SK-N-SH (cell line): ENCODE data around the gene PPP2R3B. TPM values are rescaled to one million over a fixed set of nuclear protein-coding genes. Genes with fewer than 3 reads are reported as not detected.
"Not testable (repeated sequence)": the region's sequence is repeated elsewhere in the genome, so short reads cannot be mapped to it uniquely, and the experiment has no call there.

ENCODE experiments used
- CTCF ChIA-PET: fragments of 300-600, 350-600 bp; formaldehyde crosslinking; extraction: SDS; loops from one replicate; lab custom pipeline; 2021; lab: Yijun Ruan, JAX
- POLR2A ChIA-PET: fragments of 350-600 bp; sonication (Branson Sonifier 250); formaldehyde crosslinking; extraction: SDS; loops from one replicate; lab custom pipeline; 2020; ENCODE audit warnings: antibody characterized with exemption, inconsistent platforms; lab: Yijun Ruan, JAX
- DNase-seq: peaks from one replicate; pipeline ENCODE4 v3.0.0; 2012
- H2AFZ ChIP-seq: fragments of 200-600 bp; sonication (generic); 2 replicates; pipeline ENCODE4 v1.8.1; 2016; ENCODE audit warnings: antibody characterized with exemption, mild to moderate bottlenecking, low read depth
- H3F3A ChIP-seq: fragments of 200-600 bp; sonication (generic); replicated peaks from 2 replicates; pipeline ENCODE3; 2016; ENCODE audit warnings: antibody characterized with exemption, mild to moderate bottlenecking; ENCODE audit not compliant: insufficient read depth
- H3K27ac ChIP-seq, 2 experiments: fragments of 200-500 bp in 1 of 2; fragments of 200-600 bp in 1 of 2; sonication (Bioruptor generic) in 1 of 2; sonication (generic), shearing (Covaris generic) in 1 of 2; 2 replicates each; pipeline versions ENCODE4 v1.5.1 to v1.6.1; 2014 to 2016; ENCODE audit warnings: low read depth in 2 of 2, inconsistent platforms in 1 of 2, low read length in 1 of 2, mild to moderate bottlenecking in 1 of 2, mixed read lengths in 1 of 2
- H3K27me3 ChIP-seq: fragments of 200-600 bp; sonication (generic), shearing (Covaris generic); 2 replicates; pipeline ENCODE4 v1.6.1; 2016; ENCODE audit warnings: mixed run types; ENCODE audit not compliant: insufficient read depth
- H3K36me3 ChIP-seq, 2 experiments: fragments of 200-500 bp in 1 of 2; fragments of 200-600 bp in 1 of 2; sonication (Bioruptor generic) in 1 of 2; sonication (generic) in 1 of 2; replicated peaks in 1 of 2; 2 replicates each; pipeline versions ENCODE3 to v1.5.1; 2014 to 2016; ENCODE audit warnings: low read length in 1 of 2, mild to moderate bottlenecking in 1 of 2; ENCODE audit not compliant: insufficient read depth in 2 of 2, control insufficient read depth in 1 of 2
- H3K4me1 ChIP-seq, 2 experiments: fragments of 200-500 bp in 1 of 2; fragments of 200-600 bp in 1 of 2; sonication (Bioruptor generic) in 1 of 2; sonication (generic), shearing (Covaris generic) in 1 of 2; 2 replicates each; pipeline versions ENCODE4 v1.5.1 to v1.6.1; 2014 to 2016; ENCODE audit warnings: low read depth in 1 of 2, low read length in 1 of 2, mixed run types in 1 of 2; ENCODE audit not compliant: insufficient read depth in 2 of 2, control insufficient read depth in 1 of 2
- H3K4me2 ChIP-seq: fragments of 200-600 bp; sonication (generic), shearing (Covaris generic); 2 replicates; pipeline ENCODE4 v1.6.1; 2017; ENCODE audit warnings: mixed run types
- H3K4me3 ChIP-seq, 2 experiments: fragments of 200-500 bp in 1 of 2; fragments of 200-600 bp in 1 of 2; sonication (Bioruptor generic) in 1 of 2; sonication (generic), shearing (Covaris generic) in 1 of 2; 2 replicates each; pipeline versions ENCODE4 v1.5.1 to v1.8.1; 2014 to 2016; ENCODE audit warnings: low read depth in 2 of 2, inconsistent platforms in 1 of 2, low read length in 1 of 2, mild to moderate bottlenecking in 1 of 2, mixed read lengths in 1 of 2, moderate library complexity in 1 of 2
- H3K79me2 ChIP-seq: fragments of 200-600 bp; sonication (generic); 2 replicates; pipeline ENCODE4 v1.8.1; 2017; ENCODE audit warnings: mild to moderate bottlenecking; ENCODE audit not compliant: insufficient read depth
- H3K9ac ChIP-seq: fragments of 200-600 bp; sonication (generic); 2 replicates; pipeline ENCODE4 v1.6.1; 2017; ENCODE audit warnings: mixed run types
- H3K9me2 ChIP-seq: fragments of 200-600 bp; sonication (generic); 2 replicates; pipeline ENCODE4 v1.6.1; 2017; ENCODE audit warnings: mixed run types
- H3K9me3 ChIP-seq: fragments of 200-600 bp; sonication (generic); 2 replicates; pipeline ENCODE4 v1.6.1; 2017; ENCODE audit warnings: mixed run types, mild to moderate bottlenecking, moderate library complexity
- H4K20me1 ChIP-seq: fragments of 200-600 bp; sonication (generic); 2 replicates; pipeline ENCODE4 v1.6.1; 2017; ENCODE audit warnings: mild to moderate bottlenecking, mixed run types; ENCODE audit not compliant: insufficient read depth
- CTCF ChIP-seq: fragments of 200-600 bp; sonication (generic); IDR thresholded peaks from 2 replicates; pipeline ENCODE4 v1.6.1; 2017; ENCODE audit warnings: antibody characterized with exemption, mild to moderate bottlenecking, moderate library complexity
- EZH2phosphoT487 ChIP-seq: fragments of 200-600 bp; sonication (generic); IDR thresholded peaks from 2 replicates; pipeline ENCODE4 v1.6.1; 2017; ENCODE audit warnings: low read depth, mixed run types, mild to moderate bottlenecking, antibody characterized with exemption, moderate library complexity, borderline replicate concordance
- FOXM1 ChIP-seq: IDR thresholded peaks from 2 replicates; pipeline ENCODE4 v1.4.0; 2012; ENCODE audit warnings: low read depth, mild to moderate bottlenecking
- MAX ChIP-seq: IDR thresholded peaks from 2 replicates; pipeline ENCODE4 v1.4.0; 2012; ENCODE audit warnings: low read depth
- NFIC ChIP-seq: IDR thresholded peaks from 2 replicates; pipeline ENCODE4 v1.4.0; 2012; ENCODE audit warnings: borderline replicate concordance
- RCOR1 ChIP-seq: fragments of 150-350 bp; IDR thresholded peaks from 2 replicates; pipeline ENCODE4 v1.6.1; 2017; ENCODE audit warnings: antibody characterized with exemption, low read length
- RXRA ChIP-seq: IDR thresholded peaks from 2 replicates; pipeline ENCODE4 v1.4.0; 2012; ENCODE audit warnings: low read depth, mild to moderate bottlenecking, borderline replicate concordance
- USF1 ChIP-seq: IDR thresholded peaks from 2 replicates; pipeline ENCODE4 v1.4.0; 2012; ENCODE audit warnings: low read depth, borderline replicate concordance
- YY1 ChIP-seq: IDR thresholded peaks from 2 replicates; pipeline ENCODE4 v1.4.0; 2012; ENCODE audit warnings: low read depth, mild to moderate bottlenecking
- ZBTB33 ChIP-seq: IDR thresholded peaks from 2 replicates; pipeline ENCODE4 v1.4.0; 2012; ENCODE audit warnings: low read depth, borderline replicate concordance
- WGBS: methylation state at CpG from one replicate; pipeline ENCODE4 v1.1.6; 2017; ENCODE audit warnings: low lambda C conversion rate; 5-methylcytosine and 5-hydroxymethylcytosine counted together
- polyA plus RNA-seq, 3 experiments: library from polyadenylated mRNA; depleted of rRNA; stranded (reverse); fragments of >200 nt; gene quantifications; 2 replicates each; pipeline ENCODE4 v1.2.3, GENCODE V29; 2012

The PPP2R3B gene
- polyA plus RNA-seq, 1 of the 3 experiments (the other 2 are of a cell fraction): 19.4 TPM

- H3K9me3 ChIP-seq, H3K36me3 ChIP-seq, H3K4me3 ChIP-seq, H3F3A ChIP-seq, H4K20me1 ChIP-seq, H3K27ac ChIP-seq, H3K79me2 ChIP-seq, POLR2A ChIA-PET, H3K9me2 ChIP-seq, H3K9ac ChIP-seq, DNase-seq, H3K4me1 ChIP-seq, CTCF ChIA-PET, H2AFZ ChIP-seq, H3K4me2 ChIP-seq: not testable (repeated sequence)
- 76% methylated on average over 5 of the region's 5 CpGs for WGBS
- H3K27me3 ChIP-seq: peaks cover 12% of the 10 kb centered on the region
These were observed 28.8 kb upstream of the PPP2R3B start for GRCh38 chrX:415498-415897.

GRCh38 chrX:413322-414201 is 26.9 kb upstream of the PPP2R3B start:
- H3K27ac ChIP-seq: no peak overlapping the region
- no peaks in the 10 kb centered on the region for H4K20me1 ChIP-seq
- H3K9me2 ChIP-seq: no peaks in the 10 kb centered on the region
- no peaks in the 10 kb centered on the region for H3F3A ChIP-seq
- no peak overlapping the region for H3K4me3 ChIP-seq
- H3K4me2 ChIP-seq: no peak overlapping the region
- CTCF ChIA-PET: no interaction called here
- H3K36me3 ChIP-seq: no peaks in the 10 kb centered on the region
- no peaks in the 10 kb centered on the region for H3K27me3 ChIP-seq
- H3K4me1 ChIP-seq: no peaks in the 10 kb centered on the region
- TF ChIP-seq CTCF: 0 out of 2 replicates have a peak, but pooled peaks have one; percentile 15
- no peak for TF ChIP-seq MAX
- TF ChIP-seq ZBTB33: no peak
- TF ChIP-seq FOXM1: no peak
- TF ChIP-seq, all 33 proteins: peak for 1
- WGBS: 59% methylated on average over 19 of the region's 47 CpGs
- no peak overlapping the region for H2AFZ ChIP-seq
- no peaks in the 10 kb centered on the region for H3K79me2 ChIP-seq
- no peaks in the 10 kb centered on the region for H3K9me3 ChIP-seq
- POLR2A ChIA-PET: no interaction called here
- H3K9ac ChIP-seq: no peak overlapping the region
- no peak for DNase-seq

- ChIA-PET CTCF (no interaction called here), POLR2A (no interaction called here)
- 80% methylated on average over 7 of the region's 17 CpGs for WGBS
- no peak overlapping the region for H3K9ac ChIP-seq
- no peak for DNase-seq
- no peak overlapping the region for H3K4me3 ChIP-seq
- no peaks in the 10 kb centered on the region for H3K79me2 ChIP-seq
- H3K27ac ChIP-seq: no peak overlapping the region
- no peaks in the 10 kb centered on the region for H3K9me3 ChIP-seq
- H3F3A ChIP-seq: no peaks in the 10 kb centered on the region
- no peaks in the 10 kb centered on the region for H3K36me3 ChIP-seq
- H3K27me3 ChIP-seq: no peaks in the 10 kb centered on the region
- H2AFZ ChIP-seq: no peak overlapping the region
- H3K9me2 ChIP-seq: no peaks in the 10 kb centered on the region
- H3K4me2 ChIP-seq: no peak overlapping the region
- no peaks in the 10 kb centered on the region for H4K20me1 ChIP-seq
- no peaks in the 10 kb centered on the region for H3K4me1 ChIP-seq
- no peak for TF ChIP-seq RCOR1
- no peak for TF ChIP-seq NFIC
- no peak for TF ChIP-seq EZH2phosphoT487
- TF ChIP-seq ZBTB33: no peak
- no peak for TF ChIP-seq USF1
- TF ChIP-seq YY1: no peak
- TF ChIP-seq RXRA: no peak
- TF ChIP-seq MAX: no peak
These were observed 23.6 kb upstream of the PPP2R3B start for GRCh38 chrX:410296-410695.
